Activated naive CD8-positive, alpha-beta T cell treated with anti-CD3 and anti-CD28 coated beads, Interleukin-2, amount 50 U/mL, for 24 hours (primary cell): Measurements from ENCODE around the gene LYRM2.

Source experiments
- ATAC-seq: fragments of 150-1000 bp; cut with Tn5 transposase; one replicate; pipeline ENCODE4 v1.10.0; 2021
- DNase-seq: peaks from one replicate; pipeline ENCODE4 v3.0.0; 2021
- H3K27ac Mint-ChIP-seq: one replicate; pipeline ENCODE4 v1.8.0; 2021; ENCODE audit warnings: mild to moderate bottlenecking, mixed read lengths
- H3K27me3 Mint-ChIP-seq: one replicate; pipeline ENCODE4 v1.8.0; 2021; ENCODE audit warnings: mixed read lengths
- H3K36me3 Mint-ChIP-seq: one replicate; pipeline ENCODE4 v1.8.0; 2021; ENCODE audit warnings: low read depth, mixed read lengths
- H3K4me1 Mint-ChIP-seq: one replicate; pipeline ENCODE4 v1.8.0; 2021; ENCODE audit warnings: mixed read lengths
- H3K4me3 Mint-ChIP-seq: one replicate; pipeline ENCODE4 v1.8.0; 2021; ENCODE audit warnings: mild to moderate bottlenecking, moderate library complexity, mixed read lengths
- H3K9me3 Mint-ChIP-seq: one replicate; pipeline ENCODE4 v1.8.0; 2021; ENCODE audit warnings: mixed read lengths

Gene LYRM2

DNA sequence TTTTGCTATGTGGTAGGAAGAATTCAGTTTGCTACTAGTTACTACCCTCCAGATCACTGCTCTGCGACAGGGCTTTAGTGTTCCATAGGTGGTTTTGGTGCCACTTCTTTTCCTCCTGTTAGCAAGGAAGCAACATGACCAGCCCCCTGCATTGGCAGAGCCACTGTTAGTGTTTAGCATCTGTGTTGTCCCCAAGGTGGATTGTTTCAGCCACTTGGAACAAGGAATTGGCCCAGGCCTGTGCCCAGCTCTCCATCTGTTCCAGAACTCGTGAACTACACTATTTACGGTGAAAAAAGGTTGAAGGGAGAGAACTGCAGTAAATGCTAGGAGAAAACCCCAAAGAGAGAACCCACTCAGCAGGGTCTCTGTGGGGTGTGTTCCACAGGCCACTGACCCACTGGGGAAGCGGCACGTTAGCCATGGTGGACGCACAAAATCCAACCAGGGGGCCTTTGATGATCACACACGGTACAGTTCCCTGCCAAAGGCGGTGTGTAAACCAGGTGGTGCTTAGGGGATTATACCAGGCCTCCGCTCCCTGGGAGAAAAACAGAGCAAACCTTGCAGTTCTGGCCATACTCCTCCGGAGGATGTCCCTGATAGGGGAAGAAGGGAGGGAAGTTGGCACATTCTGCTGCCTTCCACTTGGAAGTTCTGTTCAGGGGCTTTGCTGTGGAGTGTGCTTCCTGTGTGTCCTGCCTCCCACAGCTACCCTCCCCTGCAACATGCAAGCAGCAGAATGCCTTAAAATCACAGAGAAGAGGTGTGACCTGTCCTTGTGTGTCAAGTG lies 72.3 kb downstream of the LYRM2 start:
- ATAC-seq (no peak), DNase-seq (no peak)
- no peak overlapping the region for H3K27ac Mint-ChIP-seq
- no peak overlapping the region for H3K4me3 Mint-ChIP-seq
- H3K36me3 Mint-ChIP-seq: no peaks in the 10 kb centered on the region
- no peaks in the 10 kb centered on the region for H3K27me3 Mint-ChIP-seq
- H3K4me1 Mint-ChIP-seq: no peaks in the 10 kb centered on the region
- no peaks in the 10 kb centered on the region for H3K9me3 Mint-ChIP-seq

DNA sequence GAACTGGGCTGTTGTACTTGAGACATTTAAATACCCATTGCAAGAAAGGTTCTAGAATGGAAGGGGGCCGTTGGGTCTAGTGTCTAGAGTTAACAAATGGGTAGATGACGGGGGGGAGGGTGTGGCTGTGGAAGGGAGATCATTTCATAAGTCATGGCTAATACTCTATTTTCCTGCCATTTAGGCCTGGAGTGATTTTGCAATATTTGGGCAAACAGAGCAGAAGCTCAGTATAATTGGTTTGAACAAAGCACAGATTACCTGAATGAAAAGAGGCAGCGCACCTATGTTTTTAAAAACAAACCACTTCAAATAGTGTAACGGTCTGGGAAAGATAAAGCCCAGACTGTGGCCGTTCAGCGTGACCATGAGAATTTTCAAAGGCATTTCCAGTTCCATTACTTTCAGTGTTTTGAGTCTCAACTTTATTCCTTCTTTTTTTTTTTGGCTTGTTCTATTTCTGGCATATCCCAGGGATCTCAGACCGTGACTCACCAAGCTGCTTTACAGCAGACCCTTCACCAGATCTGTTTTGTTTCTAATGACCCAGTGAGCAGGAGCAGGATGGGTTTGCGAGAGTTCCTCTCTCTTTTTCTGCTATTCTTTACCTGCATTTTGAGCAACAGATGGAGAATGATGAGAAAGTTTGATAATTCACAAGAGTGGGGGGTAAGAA lies 73.7 kb downstream of the LYRM2 start:
- no peak for ATAC-seq
- H3K9me3 Mint-ChIP-seq: no peaks in the 10 kb centered on the region
- no peaks in the 10 kb centered on the region for H3K36me3 Mint-ChIP-seq

DNA sequence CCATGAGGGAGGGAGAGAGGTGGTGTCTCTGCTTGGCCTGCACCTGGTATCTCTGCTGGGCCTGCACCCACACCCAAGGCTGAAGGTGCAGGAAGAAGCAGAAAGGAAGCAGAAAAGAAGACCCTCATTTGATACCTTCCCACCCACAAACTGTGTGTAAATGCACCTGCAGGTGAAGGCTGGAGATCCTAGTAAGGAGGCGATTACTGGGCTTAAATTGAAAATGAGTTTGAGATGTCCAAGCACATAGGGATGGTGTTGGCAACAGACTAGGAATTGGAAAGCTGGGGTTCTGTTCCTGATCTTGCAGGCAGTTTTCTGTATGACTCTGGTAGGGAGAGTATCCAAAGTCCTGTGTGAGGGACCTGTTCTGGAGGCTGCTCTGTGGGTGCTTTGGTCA lies 74.7 kb downstream of the LYRM2 start:
- no peaks in the 10 kb centered on the region for H3K36me3 Mint-ChIP-seq
- ATAC-seq (no peak), DNase-seq (no peak)
- no peaks in the 10 kb centered on the region for H3K27me3 Mint-ChIP-seq
- no peaks in the 10 kb centered on the region for H3K4me1 Mint-ChIP-seq
- H3K9me3 Mint-ChIP-seq: no peaks in the 10 kb centered on the region
- no peak overlapping the region for H3K27ac Mint-ChIP-seq
- no peak overlapping the region for H3K4me3 Mint-ChIP-seq

More for the DNA sequence above, 73.7 kb downstream of the LYRM2 start:
- H3K27me3 Mint-ChIP-seq: no peaks in the 10 kb centered on the region
- no peak overlapping the region for H3K4me3 Mint-ChIP-seq
- DNase-seq: no peak
- no peaks in the 10 kb centered on the region for H3K4me1 Mint-ChIP-seq
- H3K27ac Mint-ChIP-seq: no peak overlapping the region

DNA sequence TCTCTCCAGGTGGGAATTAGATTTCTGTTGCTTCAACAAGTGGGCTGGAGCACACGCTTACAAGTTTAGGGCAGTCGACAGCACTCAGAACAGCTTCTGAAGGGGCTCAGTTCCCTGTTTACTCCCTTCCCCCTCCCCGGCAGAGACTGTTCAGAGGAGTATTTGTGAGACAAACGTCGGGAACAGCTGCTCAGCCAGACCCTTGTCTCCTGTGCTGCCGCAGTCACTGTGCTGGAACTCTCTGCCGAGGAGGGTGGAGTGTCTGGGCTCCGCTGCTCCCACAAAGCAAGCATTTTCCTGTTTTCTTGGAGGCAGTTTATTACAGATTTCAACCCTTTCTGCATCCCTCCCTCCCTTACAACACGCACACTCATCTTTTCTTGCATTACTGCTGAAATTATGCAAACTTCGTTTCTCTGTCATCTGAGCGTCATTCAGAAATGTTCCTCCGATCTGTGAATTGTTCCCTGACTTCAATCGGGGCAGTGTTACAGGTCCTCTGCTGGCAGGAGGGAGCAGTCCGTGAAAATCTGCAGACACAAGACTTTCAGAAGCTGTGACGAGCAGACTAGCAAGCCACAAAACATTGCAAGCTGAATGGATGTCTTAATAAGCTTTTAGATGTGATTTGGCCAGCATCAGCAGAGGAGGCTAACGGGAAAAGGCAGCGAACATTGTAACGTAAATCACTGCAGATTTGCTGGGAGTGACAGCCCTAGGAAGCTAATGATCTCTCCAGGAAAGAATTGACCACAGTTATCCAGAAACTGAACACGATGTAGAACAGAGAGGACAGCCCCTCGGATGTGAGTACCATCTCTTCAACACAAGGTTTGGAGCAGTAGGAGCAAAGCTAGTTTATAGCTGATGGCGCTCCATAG lies 76.2 kb downstream of the LYRM2 start:
- ATAC-seq (no peak), DNase-seq (no peak)
- no peak overlapping the region for H3K4me3 Mint-ChIP-seq
- no peaks in the 10 kb centered on the region for H3K4me1 Mint-ChIP-seq
- peaks cover under 1% of the 10 kb centered on the region for H3K27me3 Mint-ChIP-seq
- peaks cover 4% of the 10 kb centered on the region for H3K9me3 Mint-ChIP-seq
- H3K36me3 Mint-ChIP-seq: no peaks in the 10 kb centered on the region
- H3K27ac Mint-ChIP-seq: no peak overlapping the region

DNA sequence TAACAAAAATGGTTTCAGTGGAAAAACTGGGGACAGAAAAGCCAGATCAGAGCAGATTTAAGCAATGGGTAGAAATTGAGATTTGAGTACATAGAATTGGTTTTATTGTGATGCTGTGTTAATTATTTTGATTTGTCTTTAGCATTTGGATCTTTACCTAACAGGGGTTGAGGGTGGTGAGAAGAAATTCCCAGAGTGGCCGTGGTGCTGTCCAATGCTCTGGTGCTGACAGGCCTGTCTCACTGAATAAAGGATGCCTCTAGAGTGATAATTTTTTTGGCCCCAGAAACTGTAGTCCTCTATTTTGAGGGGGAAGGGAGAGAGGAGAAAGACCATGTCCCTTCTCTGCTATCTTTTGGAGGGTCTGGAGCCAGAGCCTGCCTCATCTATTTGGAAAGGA lies 79.1 kb downstream of the LYRM2 start:
- no peaks in the 10 kb centered on the region for H3K36me3 Mint-ChIP-seq
- no peaks in the 10 kb centered on the region for H3K4me1 Mint-ChIP-seq
- H3K9me3 Mint-ChIP-seq: peaks cover 8% of the 10 kb centered on the region
- no peak for ATAC-seq
- peaks cover 10% of the 10 kb centered on the region for H3K27me3 Mint-ChIP-seq
- no peak overlapping the region for H3K4me3 Mint-ChIP-seq
- no peak for DNase-seq
- no peak overlapping the region for H3K27ac Mint-ChIP-seq

DNA sequence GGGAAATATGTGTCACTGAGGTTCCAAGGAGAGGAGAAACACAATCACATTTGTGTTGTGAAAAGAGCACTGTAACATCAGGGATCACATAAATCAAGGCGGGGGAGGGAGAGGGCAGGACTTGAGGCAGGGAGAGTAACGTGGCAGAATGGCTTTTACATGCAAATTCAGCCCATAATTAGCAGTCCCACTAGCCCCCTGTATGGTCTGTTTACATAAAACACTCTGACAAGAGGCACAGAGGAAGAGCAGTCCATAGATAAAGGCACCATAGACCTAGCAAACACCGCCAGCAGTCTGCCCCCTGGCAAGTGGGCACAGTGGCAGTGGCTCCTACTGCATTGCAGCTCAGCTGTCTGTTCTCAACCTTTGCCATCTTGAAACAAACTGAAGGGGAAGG lies 82.7 kb downstream of the LYRM2 start:
- no peak for ATAC-seq
- Mint-ChIP-seq H3K4me3 (no peak overlapping the region), H3K27ac (no peak overlapping the region), H3K9me3 (peaks cover 8% of the 10 kb centered on the region), H3K27me3 (peaks cover 10% of the 10 kb centered on the region), H3K4me1 (no peaks in the 10 kb centered on the region), H3K36me3 (no peaks in the 10 kb centered on the region)
- DNase-seq: no peak

DNA sequence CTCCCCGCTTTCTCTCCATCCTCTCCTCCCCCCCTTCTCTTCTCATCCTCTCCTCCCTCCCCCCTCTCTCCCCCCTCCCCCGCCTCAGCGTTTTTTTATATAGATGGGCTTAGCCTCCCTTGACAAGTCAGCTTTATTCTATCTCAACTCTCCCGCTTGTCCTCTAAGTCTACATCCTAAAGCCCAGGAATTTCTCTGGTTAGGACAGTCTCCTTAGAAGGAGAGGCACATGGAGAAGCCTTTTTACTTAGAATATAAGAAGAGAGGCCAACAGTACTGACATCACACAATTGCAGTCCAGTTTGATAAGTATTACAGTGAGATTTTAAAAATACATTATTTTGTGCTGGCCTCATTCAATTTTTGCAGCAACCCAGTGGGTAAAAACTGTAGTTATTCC lies 83.5 kb downstream of the LYRM2 start:
- DNase-seq: no peak
- Mint-ChIP-seq H3K27ac (no peak overlapping the region), H3K4me3 (no peak overlapping the region), H3K27me3 (peaks cover 10% of the 10 kb centered on the region), H3K9me3 (peaks cover 8% of the 10 kb centered on the region), H3K4me1 (no peaks in the 10 kb centered on the region), H3K36me3 (no peaks in the 10 kb centered on the region)
- ATAC-seq: no peak

DNA sequence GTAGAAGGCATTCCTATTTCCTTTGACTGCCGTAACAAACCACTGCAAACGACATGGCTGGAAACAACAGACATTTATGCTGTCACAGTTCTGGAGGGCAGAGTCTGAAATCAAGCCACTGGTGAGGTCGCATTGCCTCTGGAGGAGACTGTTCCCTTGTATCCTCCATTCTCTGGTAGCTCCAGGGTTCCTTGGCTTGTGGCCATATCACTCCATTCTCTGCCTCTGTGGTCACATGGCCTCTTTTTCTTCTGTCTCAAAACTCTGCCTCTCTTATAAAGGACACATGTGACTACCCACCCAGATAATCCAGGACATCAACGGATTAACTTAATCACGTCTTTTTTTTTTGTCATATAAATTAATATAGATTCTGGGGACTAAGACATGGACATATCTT lies 84.4 kb downstream of the LYRM2 start:
- ATAC-seq (no peak), DNase-seq (no peak)
- H3K27me3 Mint-ChIP-seq: peaks cover 10% of the 10 kb centered on the region
- H3K4me3 Mint-ChIP-seq: no peak overlapping the region
- peaks cover 8% of the 10 kb centered on the region for H3K9me3 Mint-ChIP-seq
- no peak overlapping the region for H3K27ac Mint-ChIP-seq
- no peaks in the 10 kb centered on the region for H3K36me3 Mint-ChIP-seq
- H3K4me1 Mint-ChIP-seq: no peaks in the 10 kb centered on the region

DNA sequence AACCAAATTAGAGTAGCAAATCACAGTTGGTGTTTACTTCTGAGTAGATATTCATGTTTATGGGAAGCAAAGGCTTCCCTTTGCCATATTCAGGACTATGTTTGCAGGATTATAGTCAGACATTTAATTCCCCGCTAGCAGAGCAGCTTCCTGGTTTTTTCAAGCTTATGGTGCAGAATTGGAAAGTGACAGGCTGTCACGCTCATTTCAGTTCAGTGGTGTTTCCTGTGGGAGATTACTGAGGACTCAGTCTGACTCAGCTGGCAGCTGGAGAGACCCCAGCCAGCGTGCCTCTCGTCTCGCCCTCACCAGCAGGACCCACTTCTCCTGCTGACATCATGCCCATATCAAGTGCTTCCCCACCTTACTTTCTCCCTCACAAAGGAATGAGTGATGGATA lies 85.1 kb downstream of the LYRM2 start:
- Mint-ChIP-seq H3K4me3 (no peak overlapping the region), H3K4me1 (no peaks in the 10 kb centered on the region), H3K36me3 (no peaks in the 10 kb centered on the region), H3K27me3 (peaks cover 10% of the 10 kb centered on the region), H3K27ac (no peak overlapping the region), H3K9me3 (peaks cover 8% of the 10 kb centered on the region)
- DNase-seq (no peak), ATAC-seq (no peak)

DNA sequence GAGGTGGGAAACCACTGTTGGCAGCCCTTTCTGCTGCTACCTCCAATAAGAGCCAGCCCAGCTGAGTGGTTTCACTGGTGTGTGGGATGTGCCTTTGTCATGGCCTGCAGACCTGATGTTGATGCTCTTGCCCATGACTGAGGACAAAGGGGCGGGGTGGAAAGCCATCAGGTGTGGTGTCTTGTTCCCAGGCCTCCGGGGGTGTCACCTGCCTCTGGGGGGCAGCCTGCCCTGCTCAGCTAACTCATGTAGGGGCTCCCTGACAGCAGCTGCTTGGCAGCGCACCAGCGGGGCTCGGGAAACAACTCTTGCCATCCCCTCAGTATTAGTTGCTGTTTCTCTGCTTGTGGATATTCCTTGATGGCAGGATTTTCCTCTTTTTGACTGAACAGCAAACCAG lies 91.3 kb downstream of the LYRM2 start:
- H3K27ac Mint-ChIP-seq: no peak overlapping the region
- H3K9me3 Mint-ChIP-seq: no peaks in the 10 kb centered on the region
- no peaks in the 10 kb centered on the region for H3K36me3 Mint-ChIP-seq
- no peak for ATAC-seq
- no peaks in the 10 kb centered on the region for H3K4me1 Mint-ChIP-seq
- no peaks in the 10 kb centered on the region for H3K27me3 Mint-ChIP-seq
- DNase-seq: no peak
- no peak overlapping the region for H3K4me3 Mint-ChIP-seq

DNA sequence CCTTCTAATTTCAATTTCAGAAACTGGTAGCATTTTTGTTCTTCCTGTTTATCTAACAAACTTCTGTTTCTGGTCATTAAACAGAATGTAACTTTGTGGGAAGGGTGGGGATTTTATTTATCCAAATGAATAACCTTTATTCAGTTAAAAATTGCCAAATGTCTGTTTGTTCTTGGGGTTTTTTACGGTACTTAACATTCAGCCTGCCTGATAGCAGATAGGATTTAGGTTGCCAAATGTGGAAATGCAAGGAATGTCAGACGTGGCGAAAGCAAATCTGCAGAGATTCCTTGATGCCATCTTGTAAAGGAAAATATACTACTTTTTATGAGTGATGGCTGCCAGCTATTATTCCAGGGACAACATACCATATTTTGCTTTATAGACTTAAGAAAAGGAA lies 95.7 kb downstream of the LYRM2 start:
- Mint-ChIP-seq H3K9me3 (no peaks in the 10 kb centered on the region), H3K4me1 (no peaks in the 10 kb centered on the region), H3K27ac (no peak overlapping the region), H3K27me3 (no peaks in the 10 kb centered on the region), H3K36me3 (no peaks in the 10 kb centered on the region), H3K4me3 (no peak overlapping the region)
- ATAC-seq: no peak
- DNase-seq: no peak

DNA sequence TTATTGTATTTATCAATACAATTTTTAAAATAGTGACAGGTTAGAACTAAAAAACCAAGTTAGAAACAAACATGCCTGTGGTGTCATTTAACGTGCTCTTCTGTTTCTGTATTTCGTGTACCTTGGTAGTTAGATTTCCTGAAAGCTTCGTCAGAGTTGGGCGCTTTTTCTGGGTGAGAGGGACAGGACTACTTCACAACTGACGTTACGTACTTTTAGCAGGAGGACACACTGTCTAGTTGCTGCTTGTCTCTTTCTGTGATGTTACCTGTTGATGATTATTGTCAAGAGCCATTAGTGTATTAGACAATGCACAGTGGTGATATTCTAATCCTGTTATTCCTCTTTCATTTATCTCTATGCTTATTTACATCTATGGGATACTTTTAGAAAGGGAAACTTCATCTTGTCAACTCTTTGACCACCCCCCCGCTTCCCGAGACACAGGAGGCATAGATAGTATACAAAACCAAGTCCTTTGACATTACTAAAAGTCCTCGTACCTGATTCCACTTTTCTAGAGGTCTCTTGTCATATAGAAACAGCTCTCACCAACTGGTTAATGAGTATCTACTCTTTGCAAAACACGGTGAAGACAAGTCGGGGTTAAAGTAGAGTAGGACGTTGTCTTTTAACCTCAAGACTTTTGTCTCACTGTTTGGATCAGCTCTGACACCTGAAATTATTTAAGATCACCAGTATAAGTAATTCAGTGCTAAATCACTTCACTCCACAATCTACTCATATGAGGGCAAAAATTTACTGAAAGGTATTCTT lies 96.3 kb downstream of the LYRM2 start:
- no peak overlapping the region for H3K27ac Mint-ChIP-seq
- no peak for ATAC-seq
- no peak for DNase-seq
- H3K27me3 Mint-ChIP-seq: no peaks in the 10 kb centered on the region
- H3K9me3 Mint-ChIP-seq: no peaks in the 10 kb centered on the region
- H3K4me3 Mint-ChIP-seq: no peak overlapping the region
- no peaks in the 10 kb centered on the region for H3K36me3 Mint-ChIP-seq
- H3K4me1 Mint-ChIP-seq: no peaks in the 10 kb centered on the region

DNA sequence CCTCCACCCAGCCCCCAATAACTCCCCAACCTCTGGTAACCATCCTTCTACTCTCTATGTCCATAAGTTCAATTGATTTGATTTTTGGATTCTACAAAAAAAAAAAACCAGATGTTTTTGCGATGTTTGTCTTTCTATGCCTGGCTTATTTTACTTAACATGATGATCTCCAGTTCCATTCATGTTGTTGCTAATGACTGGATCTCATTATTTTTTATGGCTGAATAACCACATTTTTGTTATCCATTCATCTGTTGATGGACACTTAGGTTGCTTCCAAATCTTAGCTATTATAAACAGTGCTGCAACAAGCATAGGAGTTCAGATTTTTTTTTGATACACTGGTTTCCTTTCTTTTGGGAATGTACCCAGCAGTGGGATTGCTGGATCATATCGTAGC lies 98.8 kb downstream of the LYRM2 start:
- H3K36me3 Mint-ChIP-seq: no peaks in the 10 kb centered on the region
- no peaks in the 10 kb centered on the region for H3K27me3 Mint-ChIP-seq
- H3K9me3 Mint-ChIP-seq: no peaks in the 10 kb centered on the region
- no peaks in the 10 kb centered on the region for H3K4me1 Mint-ChIP-seq
- H3K27ac Mint-ChIP-seq: no peak overlapping the region
- ATAC-seq (no peak), DNase-seq (no peak)
- H3K4me3 Mint-ChIP-seq: no peak overlapping the region

DNA sequence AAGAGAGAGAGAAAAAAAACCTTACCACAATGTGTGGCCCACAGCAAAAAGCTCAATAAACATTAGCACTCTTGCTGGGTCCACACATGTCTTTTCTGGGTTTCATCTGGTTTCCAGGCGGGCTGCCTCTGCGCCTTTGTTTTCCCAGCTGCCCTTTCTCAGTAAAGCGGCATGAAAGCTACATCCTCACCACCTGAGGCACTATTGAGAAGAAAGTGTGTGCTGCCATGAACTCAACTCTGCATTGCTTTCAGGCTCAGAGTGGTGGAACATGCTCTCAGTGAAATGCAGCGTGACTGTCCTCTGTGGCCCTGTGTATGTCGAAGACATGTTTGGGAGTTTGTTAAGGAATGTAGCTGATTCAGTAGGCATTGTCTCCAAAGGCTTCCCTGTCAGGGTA lies 102.3 kb downstream of the LYRM2 start:
- ATAC-seq (no peak), DNase-seq (no peak)
- H3K4me3 Mint-ChIP-seq: no peak overlapping the region
- H3K36me3 Mint-ChIP-seq: no peaks in the 10 kb centered on the region
- H3K27ac Mint-ChIP-seq: no peak overlapping the region
- no peaks in the 10 kb centered on the region for H3K4me1 Mint-ChIP-seq
- H3K9me3 Mint-ChIP-seq: no peaks in the 10 kb centered on the region
- no peaks in the 10 kb centered on the region for H3K27me3 Mint-ChIP-seq
